HG03097 (cell line): Measurements from ENCODE around the gene CST8.

ENCODE experiments used
- ATAC-seq: cut with Tn5 transposase; IDR thresholded peaks from one replicate; pipeline ENCODE4 v1.9.1; 2021; ENCODE audit not compliant: unreplicated experiment, low FRiP score

CST8 gene

DNA sequence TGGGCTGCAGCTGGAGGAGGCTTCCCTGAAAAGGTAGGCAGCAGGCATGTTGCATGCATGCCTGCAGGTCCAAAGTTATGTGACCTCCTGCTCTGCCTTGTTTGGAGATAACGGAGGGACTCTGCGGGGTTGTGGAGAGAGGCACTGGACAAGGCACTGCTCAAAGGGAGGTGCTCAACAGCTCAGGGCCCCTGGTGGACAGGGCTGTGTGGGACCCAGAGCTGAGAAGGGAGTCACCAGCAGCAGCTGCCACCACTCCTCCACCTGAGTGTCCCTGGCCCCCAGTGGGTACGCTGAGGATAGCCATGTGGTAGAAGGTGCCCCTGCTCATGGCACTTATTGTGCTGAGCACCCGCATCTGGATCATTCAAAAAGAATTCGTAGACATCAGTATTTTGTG, 15.5 kb upstream of the CST8 start:
- no peak for ATAC-seq

DNA sequence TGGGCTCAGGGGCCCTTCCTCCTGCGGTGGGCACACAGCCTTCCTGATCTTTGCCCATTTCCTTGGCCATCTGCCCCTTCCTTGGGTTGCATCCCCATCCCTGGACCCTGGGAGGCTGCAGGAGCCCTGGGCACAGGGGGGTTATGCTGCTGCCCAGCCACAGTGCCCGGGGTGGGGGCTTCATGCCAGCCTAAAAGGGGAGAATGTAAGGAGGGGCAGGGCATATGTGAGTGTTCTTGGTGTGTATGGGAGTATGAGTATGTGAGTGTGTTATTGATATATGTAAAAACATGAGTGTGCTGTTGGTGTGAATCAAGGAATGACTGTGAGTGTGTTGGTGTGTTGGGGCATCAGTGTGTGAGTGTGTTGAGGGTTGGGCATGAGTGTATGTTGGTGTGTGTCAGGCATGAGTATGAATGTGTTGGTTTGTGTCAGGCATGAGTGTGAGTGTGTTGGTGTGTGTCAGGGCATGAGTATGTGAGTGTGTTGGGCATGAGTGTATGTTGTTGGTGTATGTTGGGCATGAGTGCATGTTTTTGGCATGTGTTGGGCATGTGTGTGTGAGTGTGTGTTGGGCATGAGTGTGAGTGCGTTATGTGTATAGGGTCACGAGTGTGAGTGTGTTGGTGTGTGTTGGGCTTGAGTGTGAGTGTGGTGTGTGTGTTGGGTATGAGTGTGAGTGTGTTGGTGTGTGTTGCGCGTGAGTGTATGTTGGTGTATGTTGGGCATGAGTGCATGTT, 14.7 kb upstream of the CST8 start:
- no peak for ATAC-seq

DNA sequence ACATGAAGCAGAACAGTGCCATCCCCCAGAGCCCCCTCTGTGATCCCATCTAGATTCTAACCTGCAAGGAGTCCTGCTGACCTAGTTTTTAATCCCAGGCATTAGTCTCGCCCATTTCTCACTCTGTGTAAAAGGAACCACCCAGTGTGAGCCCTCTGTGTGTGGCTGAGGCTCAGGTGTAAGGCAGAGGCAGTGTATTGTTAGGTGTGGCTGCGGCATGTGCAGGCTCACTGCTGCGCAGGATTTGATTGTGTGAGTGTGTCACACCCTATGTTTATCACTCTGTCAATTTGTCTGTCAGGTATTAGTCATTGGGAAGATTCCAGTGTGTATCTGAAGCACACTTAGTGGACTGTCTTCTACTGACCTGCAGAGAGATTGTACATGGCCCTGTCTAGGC, 13.7 kb upstream of the CST8 start:
- ATAC-seq = no peak

DNA sequence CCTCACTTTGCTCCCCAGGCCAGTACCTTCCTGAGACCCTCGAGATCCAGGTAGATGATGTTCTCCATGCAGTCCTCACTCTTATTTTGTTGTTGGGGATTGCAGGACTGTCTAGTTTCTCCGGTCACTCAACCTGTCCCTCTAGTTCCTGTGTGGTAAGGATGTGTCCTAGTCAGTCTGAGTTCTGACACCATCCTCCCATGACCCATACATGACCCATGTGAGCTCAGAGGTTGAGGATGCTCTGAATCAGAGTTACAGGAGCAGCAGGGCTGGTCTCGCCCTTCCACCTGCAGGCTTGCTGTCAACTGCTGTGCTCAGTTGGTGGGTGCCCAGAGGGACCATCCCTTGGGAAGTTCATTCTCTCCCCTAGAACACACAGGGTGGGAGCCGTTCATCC, 11.9 kb upstream of the CST8 start:
- no peak for ATAC-seq

DNA sequence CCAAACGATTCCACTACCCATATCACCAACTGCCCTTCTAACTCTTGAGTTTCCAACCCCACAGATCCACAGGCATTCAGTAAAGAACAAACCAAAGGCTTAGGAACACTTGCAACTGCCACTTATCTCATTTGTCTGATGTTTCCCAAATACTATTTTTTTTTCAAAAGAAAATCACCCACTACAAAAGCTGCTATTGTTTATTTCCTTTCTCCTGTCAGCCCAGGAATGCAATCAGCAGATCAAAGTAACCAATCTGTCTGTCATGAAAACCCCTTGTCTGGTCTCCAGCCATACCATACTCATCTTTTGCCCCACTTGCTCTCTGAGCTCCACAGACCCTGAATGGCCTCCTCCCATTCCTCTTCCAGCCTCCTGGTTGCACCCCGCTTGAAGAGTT, 8.8 kb upstream of the CST8 start:
- no peak for ATAC-seq

DNA sequence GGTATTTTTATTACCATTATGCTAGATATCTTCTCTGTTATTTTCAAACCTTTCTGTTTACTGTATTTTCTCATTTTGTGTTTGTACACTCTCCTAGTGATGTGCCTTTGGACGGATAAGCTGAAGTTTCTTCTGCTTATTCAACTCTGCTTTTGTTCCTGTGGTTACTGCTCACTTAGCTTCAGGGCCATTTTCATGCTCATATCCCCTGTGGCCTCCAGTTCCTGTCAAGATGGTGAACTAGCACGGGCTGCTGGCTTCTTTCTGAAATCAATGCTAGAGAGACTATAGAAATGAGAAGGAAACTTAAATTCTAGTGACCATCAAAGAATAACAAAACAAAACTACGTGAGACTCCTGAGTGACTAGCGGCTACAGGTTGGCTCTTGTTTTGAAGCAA, 6.8 kb upstream of the CST8 start:
- ATAC-seq = no peak

DNA sequence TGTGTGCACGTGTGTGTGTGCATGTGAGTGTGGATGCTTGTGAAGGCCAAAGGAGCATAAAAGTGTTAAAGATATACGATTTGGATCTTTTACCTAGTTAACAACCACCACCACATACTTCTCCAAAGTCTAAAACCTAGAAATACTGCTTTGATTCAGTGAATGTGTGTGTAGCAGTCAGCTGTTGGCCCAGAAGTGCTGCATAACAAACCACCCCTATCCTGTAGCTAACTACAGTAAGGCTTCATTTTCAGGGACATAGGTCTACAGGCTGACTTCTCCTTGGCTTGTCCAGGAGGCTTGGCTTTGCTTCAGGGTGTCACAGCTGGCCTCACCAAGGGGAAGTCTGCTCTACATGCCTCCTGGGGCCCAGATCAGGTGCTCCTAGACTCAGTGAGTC, 2.4 kb upstream of the CST8 start:
- ATAC-seq = no peak

DNA sequence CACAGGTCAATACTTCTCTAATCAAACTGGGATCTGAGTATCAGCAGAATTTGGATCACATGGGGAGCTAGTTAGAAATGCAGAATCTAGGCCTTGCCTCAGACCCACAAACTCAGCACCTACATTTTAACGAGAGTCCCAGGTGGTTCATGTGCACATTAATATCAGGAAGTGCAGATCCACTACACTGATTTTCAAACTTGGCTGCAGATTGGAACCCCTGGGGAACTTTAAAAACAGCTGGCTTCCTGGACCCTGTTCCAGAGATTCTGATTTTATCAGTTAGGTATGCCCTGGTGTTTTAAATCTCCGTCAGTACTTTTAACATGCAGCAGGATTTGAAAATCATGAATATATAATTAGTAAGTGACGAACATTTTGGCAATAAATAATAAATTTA, 1.9 kb upstream of the CST8 start:
- no peak for ATAC-seq

DNA sequence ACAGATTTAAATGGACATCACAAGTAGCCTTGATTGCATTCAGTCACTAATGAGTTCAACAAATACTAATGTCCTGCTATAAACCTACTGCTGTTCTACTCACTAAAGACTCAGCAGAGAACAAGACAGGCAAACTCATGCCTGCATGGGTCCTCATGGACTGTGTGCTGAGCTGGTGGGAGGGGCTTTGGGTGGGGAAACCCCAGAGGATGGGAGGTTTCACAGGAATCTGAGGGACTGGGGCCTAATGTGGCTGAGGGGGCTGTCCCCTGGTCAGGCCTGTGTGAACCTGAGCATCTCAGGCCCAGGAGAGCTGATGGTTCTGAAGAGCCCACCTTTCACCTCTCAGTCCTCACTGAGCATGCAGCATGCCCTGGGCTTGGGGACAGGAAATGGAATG, 1.4 kb downstream of the CST8 start:
- no peak for ATAC-seq

DNA sequence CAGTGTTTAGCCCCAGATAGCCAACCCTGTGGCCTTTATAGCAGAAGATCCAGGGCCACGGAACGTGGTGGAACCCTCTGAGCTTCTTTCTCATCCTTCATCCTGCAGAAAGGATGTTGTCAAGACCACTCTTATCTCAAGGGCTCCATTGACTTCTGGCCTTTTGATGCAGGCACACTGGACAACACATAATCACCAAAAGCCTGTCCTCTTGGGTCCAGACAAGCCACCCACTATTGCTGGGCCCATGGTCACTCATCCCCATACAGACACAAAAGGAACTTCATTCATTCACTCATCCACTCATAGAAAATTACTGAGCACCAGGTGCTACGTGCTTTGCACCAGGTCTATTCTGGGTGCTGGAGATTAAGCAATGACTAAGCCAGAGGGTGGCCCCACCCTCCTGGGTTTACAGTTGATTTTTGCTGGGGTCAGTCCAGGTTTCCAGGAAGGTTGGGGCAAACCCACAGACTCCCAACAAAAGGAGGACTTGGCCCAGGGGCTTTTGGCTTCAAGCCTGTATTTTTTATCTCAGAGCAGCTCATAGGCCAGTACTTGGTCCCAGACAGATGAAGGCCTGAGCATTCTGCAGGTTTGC, 2.4 kb downstream of the CST8 start:
- ATAC-seq = no peak

DNA sequence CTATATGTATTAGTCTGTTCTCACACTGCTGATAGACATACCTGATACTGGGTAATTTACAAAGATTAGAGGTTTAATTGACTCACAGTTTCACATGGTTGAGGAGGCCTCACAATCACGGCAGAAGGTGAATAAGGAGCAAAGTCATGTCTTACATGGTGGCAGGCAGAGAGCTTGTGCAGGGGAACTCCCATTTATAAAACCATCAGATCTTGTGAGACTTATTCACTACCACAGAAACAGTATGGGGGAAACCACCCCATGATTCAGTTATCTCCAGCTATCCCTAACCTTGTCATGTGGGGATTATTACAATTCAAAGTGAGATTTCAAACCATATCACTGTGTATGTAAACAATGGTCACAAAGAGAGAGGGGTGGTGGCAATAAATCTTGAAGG, 6.6 kb downstream of the CST8 start:
- no peak for ATAC-seq

DNA sequence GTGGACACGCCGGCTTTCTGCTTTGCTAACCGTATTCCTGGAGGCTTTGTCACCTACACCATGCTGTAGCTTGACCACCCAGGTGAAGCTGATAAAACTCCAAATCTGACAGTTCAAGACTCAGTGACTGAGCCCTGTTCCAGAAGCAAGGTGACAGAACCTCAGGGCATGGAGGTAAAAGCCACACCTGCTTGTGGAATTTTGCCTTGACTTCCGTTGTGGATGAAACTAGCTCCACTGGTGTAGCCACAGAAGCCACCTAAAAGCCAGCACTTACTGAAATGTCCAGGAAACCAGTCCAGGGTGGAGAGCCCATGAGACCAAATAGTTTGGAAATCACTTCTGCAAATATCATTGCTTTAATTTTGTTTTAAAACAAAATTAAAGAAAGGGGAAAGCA, 11.0 kb downstream of the CST8 start:
- ATAC-seq = no peak

DNA sequence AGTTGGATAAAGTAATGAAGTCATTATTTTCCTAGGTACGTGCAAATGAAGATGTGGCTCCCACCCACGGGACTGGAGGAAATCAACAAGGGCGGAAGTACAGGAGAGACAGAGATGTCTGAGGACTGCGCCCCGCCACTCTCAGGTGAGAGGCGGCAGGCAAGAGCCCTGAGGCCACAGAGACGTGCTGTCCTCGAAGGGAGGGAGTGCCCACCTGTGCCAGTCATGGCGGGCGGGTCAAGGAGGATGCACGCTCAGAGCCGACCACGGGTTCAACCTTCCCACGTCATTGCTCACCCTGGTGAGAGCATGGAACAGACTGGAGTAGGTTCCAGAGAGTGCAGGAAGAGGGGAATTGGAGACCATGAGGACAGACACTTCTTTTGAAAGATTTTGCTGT, 12.7 kb downstream of the CST8 start:
- no peak for ATAC-seq

DNA sequence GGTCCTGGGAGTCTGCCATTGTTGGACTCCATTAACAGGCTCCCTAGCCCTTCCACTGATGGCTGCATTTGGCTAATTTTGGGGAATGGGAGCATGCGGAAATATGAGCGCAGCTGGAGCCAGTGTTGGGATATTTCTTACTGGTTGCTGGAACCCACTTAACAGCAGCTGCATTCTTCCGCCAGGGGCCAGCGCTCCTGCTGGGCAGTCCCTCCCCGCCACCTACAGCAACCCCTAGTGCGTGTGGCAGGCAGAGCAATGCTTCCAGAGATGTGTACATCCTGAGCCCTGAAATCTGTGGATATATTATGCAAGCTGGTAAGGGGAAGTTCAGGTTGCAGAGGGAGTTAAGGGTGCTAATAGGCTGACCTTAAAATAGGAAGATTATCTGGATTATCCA, 16.4 kb downstream of the CST8 start:
- ATAC-seq = no peak

DNA sequence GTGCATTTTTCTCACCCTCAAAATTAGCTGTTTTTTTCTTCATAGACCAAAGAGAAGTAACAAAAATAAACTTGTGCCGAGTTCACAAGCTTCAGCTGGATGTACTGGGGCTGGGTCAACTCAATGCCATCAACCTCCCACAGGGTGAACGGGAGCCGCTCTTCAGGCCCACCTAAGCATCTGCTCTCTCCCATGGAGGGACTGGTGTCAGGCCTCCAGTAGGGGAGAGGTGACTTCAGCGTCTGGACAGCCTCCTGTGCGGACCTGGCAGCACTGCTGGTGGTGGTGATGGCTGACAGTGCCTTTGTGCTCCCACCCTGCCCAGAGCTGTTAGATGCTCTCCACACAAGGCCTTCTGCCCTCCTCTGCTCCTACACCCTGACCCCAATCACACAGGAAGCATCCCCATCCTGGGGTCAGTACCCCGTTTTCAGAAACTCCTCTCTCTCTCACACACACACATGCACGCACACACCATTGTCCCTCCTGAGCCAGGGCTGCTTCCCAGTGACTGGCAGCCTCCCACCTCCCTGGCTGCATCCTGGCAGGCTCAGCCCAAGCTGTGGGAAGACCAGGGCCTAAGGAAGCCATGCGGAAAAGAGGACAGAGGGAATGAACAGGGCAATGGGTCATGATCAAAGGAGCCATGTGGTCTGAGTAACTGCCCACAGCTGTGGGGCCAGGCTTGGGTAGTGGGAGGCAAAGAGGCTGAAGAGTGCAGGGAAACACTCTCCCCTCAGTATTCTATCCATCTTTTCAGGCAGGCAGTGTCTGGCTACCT, 17.7 kb downstream of the CST8 start:
- ATAC-seq = no peak

DNA sequence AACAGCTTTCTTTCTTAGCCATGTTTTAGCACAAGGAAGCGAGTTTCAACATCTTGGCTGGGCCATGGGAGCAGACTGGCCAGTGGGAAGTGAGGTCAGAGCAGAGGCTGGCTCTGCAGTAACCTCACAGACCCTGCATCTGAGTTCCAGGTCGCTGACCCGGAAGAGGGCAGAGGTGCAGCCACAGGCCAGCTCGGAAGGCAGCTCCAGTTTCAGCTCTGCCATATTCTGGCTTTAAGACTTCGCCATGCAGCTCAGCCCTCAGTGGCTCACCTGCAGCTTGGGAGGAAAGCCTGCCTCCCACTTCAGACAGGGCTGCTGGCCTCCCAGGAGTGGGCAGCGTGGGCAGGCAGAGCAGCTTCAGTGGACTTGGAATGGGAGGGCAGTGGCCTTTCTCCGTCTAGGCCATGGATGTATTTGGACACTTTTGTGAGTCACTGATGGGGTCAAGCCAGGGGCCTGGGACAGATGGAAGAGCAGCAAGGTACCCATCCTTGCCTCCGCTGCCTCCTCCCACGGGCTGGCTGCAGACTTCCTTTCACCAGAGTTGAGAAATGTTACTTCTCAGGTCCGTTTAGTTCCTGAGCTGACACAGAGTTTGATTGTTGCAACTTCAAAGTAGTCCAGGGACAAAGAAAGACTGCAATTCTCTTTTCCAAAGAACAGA, 18.5 kb downstream of the CST8 start:
- ATAC-seq = no peak

DNA sequence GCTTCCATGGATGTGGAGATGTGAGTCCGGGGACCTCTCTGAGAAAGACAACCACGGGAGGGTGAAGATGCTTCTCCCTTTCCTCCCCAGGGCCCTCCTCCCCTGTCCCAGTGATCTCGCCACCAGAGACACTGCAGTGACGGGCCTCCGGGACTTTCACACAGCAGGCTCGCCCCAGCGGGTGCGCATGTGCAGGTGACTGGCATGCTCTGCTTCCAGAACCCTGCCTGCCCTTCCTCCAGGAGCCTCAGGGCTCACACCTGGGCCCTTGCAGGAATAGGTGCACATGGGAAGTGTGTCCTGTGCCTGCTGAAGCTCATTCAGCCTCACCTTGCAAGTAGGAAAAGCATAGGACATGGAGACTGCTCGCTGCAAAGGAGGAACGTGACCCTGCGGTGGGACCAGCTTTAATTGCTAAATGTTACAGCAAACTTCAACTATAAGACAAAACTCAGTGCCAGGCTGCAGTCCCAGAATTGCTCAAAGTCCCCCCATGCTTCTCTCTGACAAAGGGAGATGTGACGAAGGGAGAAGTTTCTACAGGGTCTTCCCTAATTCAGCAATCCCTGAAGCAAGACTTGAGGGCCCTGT, 19.2 kb downstream of the CST8 start:
- no peak for ATAC-seq

DNA sequence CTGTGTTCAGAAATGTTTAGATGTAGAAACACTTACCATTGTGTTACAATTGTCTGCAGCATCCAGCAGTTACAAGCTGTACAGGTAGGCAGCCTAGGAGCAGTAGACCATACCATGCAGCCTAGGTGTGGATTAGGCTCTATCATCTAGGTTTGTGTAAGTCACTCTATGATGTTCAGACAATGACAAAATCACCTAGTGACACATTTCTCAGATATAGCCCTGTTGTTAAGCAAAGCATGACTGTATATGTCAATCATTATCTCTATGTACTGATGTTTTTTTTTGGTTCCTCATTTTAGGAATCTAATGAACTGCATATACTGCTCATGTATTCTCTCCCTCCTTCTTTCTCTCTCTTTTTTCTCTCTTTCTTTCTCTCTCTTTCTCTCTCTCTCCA, 22.2 kb downstream of the CST8 start:
- ATAC-seq = no peak

DNA sequence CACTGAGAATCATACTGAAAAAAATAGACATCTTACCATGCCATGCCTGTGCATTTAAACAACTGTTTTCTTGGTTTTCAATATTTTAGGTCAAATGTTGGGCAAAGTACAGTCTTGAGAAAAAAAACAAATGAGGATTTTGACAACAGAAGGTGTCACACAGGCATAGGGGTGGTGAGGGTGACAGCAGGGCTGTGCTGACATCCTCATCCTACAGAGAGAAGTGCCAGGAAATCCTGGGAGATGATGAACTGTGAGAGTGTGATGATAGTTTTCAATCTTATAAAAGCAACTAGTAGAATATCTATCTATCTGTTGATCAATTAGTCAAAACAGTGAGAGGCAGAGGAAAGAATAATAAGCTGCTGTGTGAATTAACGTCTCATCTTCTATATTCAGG, 23.9 kb downstream of the CST8 start:
- ATAC-seq = no peak

DNA sequence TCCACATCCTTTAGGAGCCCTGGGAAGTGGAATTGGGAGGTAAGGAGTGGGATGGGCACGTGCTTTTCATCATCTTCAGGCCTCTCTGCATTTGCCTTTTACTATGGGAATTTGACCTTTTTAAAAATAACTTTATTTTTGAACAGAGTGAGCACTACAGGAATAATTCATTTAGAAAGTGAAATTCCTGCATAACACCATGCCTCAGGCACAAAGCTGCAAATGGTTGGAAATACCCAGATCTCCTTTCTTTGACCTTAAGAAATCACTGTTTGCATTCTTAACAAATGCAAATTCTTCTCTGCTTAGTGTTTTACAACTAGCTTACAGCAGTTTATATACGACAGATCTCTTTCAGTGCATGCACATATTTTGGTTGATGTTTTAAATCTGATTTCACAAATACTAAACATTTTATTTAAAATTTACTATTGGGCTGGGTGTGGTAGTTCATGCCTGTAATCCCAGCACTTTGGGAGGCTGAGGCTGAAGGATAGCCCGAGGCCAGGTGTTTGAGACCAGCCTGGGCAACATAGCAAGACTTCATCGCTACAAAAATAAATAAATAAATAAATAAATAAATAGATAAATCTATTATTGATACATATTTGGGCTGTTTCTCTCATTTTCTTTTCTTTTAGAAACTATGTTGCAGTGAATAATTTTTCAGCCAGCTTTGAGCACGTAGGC, 24.5 kb downstream of the CST8 start:
- no peak for ATAC-seq

DNA sequence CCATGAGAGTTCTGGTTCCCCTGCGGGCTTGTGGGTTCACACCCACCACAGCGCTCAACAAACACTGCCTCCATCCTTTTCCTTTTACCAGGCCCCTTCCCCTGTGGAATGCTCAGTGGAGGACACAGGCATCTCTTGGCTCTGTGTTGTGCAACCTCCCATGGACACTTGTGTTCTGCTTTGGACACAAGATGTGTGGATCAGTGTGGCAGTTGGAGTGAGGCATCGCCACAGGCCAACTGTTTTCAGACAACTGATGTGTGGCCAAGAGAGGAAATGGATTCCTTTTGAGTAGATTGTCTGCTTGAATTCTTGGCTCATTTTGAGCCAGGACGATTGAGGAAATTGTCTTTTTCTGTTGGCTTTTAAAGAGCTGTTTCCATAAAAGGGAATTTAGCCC, 26.8 kb downstream of the CST8 start:
- no peak for ATAC-seq
